Adrenal gland (tissue), 12 donors: ENCODE results near the gene PLXNA4. TPM values are rescaled to one million over a fixed set of nuclear protein-coding genes. Genes with fewer than 3 reads are reported as not detected.

Experiments used
- DNase-seq, 7 donors: peaks; one replicate each; pipeline ENCODE4 v3.0.0-alpha.2; 2019 to 2020
- H3K27ac ChIP-seq, 5 donors: fragments of 200-600 bp; sonication (generic) in 4 of 5; 1 replicate in 3 of 5; 2 replicates in 2 of 5; pipeline versions ENCODE4 v1.5.1 to v1.8.0; 2016 to 2020; ENCODE audit warnings: mild to moderate bottlenecking in 1 of 5
- H3K27me3 ChIP-seq: fragments of 200-600 bp; 2 replicates; pipeline ENCODE4 v1.8.0; 2021
- H3K36me3 ChIP-seq, 2 donors: fragments of 200-600 bp; replicated peaks in 1 of 2; 1 replicate in 1 of 2; 2 replicates in 1 of 2; pipeline versions ENCODE4 v1.5.1 to v1.8.0; 2018 to 2022
- H3K4me1 ChIP-seq, 2 donors: fragments of 200-600 bp; replicated peaks in 1 of 2; 1 replicate in 1 of 2; 2 replicates in 1 of 2; pipeline versions ENCODE4 v1.5.1 to v1.8.0; 2018 to 2021
- H3K4me3 ChIP-seq, 4 donors: fragments of 200-600 bp; sonication (generic) in 3 of 4; one replicate each; pipeline ENCODE4 v1.5.1; 2016 to 2018
- H3K9me3 ChIP-seq, 3 donors: fragments of 200-600 bp; sonication (generic) in 1 of 3; replicated peaks in 1 of 3; 1 replicate in 2 of 3; 2 replicates in 1 of 3; pipeline versions ENCODE4 v1.5.1 to v1.8.0; 2016 to 2021
- CTCF ChIP-seq, 6 experiments: fragments of 450-650 bp in 4 of 6; fragments of 200-600 bp in 2 of 6; sonication (generic) in 1 of 6; IDR thresholded peaks; 1 replicate in 5 of 6; 2 replicates in 1 of 6; pipeline versions ENCODE4 v1.5.1 to v1.8.0; 2016 to 2021; ENCODE audit warnings: antibody characterized with exemption in 6 of 6, mild to moderate bottlenecking in 2 of 6, moderate library complexity in 1 of 6
- POLR2A ChIP-seq, 2 donors: fragments of 450-650 bp; IDR thresholded peaks; one replicate each; pipeline ENCODE4 v1.6.1; 2017; ENCODE audit warnings: antibody characterized with exemption in 2 of 2, mild to moderate bottlenecking in 2 of 2, moderate library complexity in 1 of 2
- WGBS, 4 donors: extraction: QIAGEN DNeasy Blood & Tissue Kit in 2 of 4; methylation state at CpG; one replicate each; pipeline versions ENCODE4 v1.1.5 to v1.1.7; 2013 to 2017; 5-methylcytosine and 5-hydroxymethylcytosine counted together
- intact Hi-C, 2 donors: fragments of 100-400 bp; cut with DNase I; formaldehyde crosslinking; loops; one replicate each; pipeline versions ENCODE4 v1.14.1 to v1.15.0; 2022 to 2023
- polyA plus RNA-seq, 3 donors: library from polyadenylated mRNA; stranded (reverse); fragments of 200-250 nt in 2 of 3; fragments of 350-450 nt in 1 of 3; fragmentation: Illumina TruSeq in 1 of 3; extraction: RNeasy Lipid Tissue Mini Kit (QIAGEN cat#74804) in 1 of 3; gene quantifications; one replicate each; pipeline ENCODE4 v1.2.3, GENCODE V29; 2013 to 2014
- total RNA-seq, 9 donors: library from RNA; depleted of rRNA in 4 of 9; stranded (reverse); fragments of >200 nt in 4 of 9; fragments of 120-200 nt in 1 of 9; fragmentation: NEBNext Ultra II Directional in 1 of 9; extraction: Animal tissue kit (Norgen Biotek cat#: 25700) in 1 of 9; gene quantifications; one replicate each; pipeline versions ENCODE4 v1.1.0 to v1.2.4, GENCODE V29; 2013 to 2023
- donor health status: healthy with polysubstance abuse.
- donor health status: Bipolar disorder and iron deficiency.
- donor health status: DM: yes; HTN: yes; CAD: no.
- donor health status: DM: no; HTN: no; CAD: no.
- donor health status: DM: no; HTN: no; CAD: no.
- donor health status: DM: yes; HTN: yes; CAD: no.

The PLXNA4 gene
- total and polyA plus RNA-seq, 12 donors = 0.99 to 10.7 (median 3.6) TPM

GRCh38 chr7:132515181-132515580 lies 61.1 kb downstream of the PLXNA4 start:
- TF ChIP-seq CTCF (IDR thresholded peaks at IDR 0.05) (no peak), POLR2A (IDR thresholded peaks at IDR 0.05) (no peak)
- H3K9me3 ChIP-seq = no peaks in the 10 kb centered on the region
- peaks cover 0 to 3% of the 10 kb centered on the region in 2 donors for H3K4me1 ChIP-seq
- H3K36me3 ChIP-seq = no peaks in the 10 kb centered on the region
- intact Hi-C loops = no loop called here
- WGBS, 4 donors = 86 to 93% (median 92%) methylated on average over 5 of the region's 5 CpGs
- H3K27me3 ChIP-seq = no peaks in the 10 kb centered on the region
- H3K4me3 ChIP-seq = no peak overlapping the region
- no peak for DNase-seq
- H3K27ac ChIP-seq = no peak overlapping the region

DNA sequence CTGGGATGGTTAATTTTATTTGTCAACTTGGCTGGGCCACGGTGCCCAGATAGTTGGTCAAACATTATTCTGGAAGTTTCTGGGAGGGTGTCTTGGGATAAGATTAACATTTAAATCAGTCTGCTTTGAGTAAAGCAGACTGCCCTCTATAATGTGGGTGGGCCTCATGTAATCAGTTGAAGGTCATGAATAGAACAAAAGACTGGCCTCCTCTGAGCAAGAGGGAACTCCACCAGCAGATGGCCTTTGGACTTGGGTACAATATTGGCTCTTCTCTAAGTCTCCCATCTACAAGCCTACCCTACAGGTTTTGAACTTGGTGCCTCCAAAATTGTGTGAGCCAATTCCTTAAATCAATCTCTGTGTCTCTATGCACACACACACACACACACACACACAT lies 61.8 kb downstream of the PLXNA4 start:
- intact Hi-C loops = no loop called here
- Histone ChIP-seq H3K27ac (no peak overlapping the region), H3K4me1 (no peaks in the 10 kb centered on the region), H3K4me3 (no peak overlapping the region), H3K27me3 (no peaks in the 10 kb centered on the region), H3K9me3 (no peaks in the 10 kb centered on the region), H3K36me3 (no peaks in the 10 kb centered on the region)
- DNase-seq = no peak
- TF ChIP-seq CTCF (IDR thresholded peaks at IDR 0.05) (no peak), POLR2A (IDR thresholded peaks at IDR 0.05) (no peak)
- WGBS, 4 donors = 85 to 95% (median 88%) methylated on average over 1 of the region's 1 CpG

DNA sequence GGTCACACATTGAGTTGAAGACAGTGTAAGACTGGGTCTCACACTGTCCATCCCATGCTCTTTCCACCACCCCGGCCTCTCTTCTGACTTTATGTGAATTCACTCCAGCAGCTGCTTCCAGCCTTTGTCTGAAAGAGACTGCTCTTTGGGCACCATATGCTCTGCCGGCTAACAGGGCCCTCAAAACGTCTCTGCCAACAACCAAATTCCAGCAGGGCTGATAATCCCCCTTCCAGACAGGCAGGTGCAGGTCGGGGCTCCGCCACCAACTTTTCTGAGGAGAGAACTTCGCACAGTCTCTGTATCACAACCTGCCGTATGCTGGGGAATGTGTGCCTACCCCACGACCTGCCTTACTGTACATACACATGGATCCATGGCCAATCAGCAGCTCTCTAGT lies 64.3 kb downstream of the PLXNA4 start:
- no peak for DNase-seq
- intact Hi-C loops = no loop called here
- Histone ChIP-seq H3K27ac (no peak overlapping the region), H3K4me3 (no peak overlapping the region), H3K4me1 (no peaks in the 10 kb centered on the region), H3K27me3 (no peaks in the 10 kb centered on the region), H3K9me3 (no peaks in the 10 kb centered on the region), H3K36me3 (no peaks in the 10 kb centered on the region)
- no peak for TF ChIP-seq POLR2A (IDR thresholded peaks at IDR 0.05)
- TF ChIP-seq CTCF (IDR thresholded peaks at IDR 0.05) = no peak
- WGBS, 4 donors = 78 to 83% (median 80%) methylated on average over 8 of the region's 8 CpGs

GRCh38 chr7:132511387-132511786 lies 64.9 kb downstream of the PLXNA4 start:
- H3K27me3 ChIP-seq = no peaks in the 10 kb centered on the region
- 77 to 92% (median 89%) methylated on average over 3 of the region's 3 CpGs for WGBS, 4 donors
- H3K36me3 ChIP-seq = no peaks in the 10 kb centered on the region
- H3K4me1 ChIP-seq = no peaks in the 10 kb centered on the region
- TF ChIP-seq POLR2A (IDR thresholded peaks at IDR 0.05) (no peak), CTCF (IDR thresholded peaks at IDR 0.05) (no peak)
- DNase-seq = no peak
- H3K27ac ChIP-seq = no peak overlapping the region
- H3K9me3 ChIP-seq = no peaks in the 10 kb centered on the region
- intact Hi-C loops = no loop called here
- no peak overlapping the region for H3K4me3 ChIP-seq
